SH-SY5Y (cell line): ENCODE results near the gene LCE5A.

Experiments
- GATA2 ChIP-seq: IDR thresholded peaks from 2 replicates; pipeline ENCODE4 v1.6.1; 2011; ENCODE audit warnings: mild to moderate bottlenecking, low read depth, low read length
- GATA3 ChIP-seq: IDR thresholded peaks from 2 replicates; pipeline ENCODE4 v1.6.1; 2011; ENCODE audit warnings: low read depth, mild to moderate bottlenecking, low read length, moderate library complexity

DNA sequence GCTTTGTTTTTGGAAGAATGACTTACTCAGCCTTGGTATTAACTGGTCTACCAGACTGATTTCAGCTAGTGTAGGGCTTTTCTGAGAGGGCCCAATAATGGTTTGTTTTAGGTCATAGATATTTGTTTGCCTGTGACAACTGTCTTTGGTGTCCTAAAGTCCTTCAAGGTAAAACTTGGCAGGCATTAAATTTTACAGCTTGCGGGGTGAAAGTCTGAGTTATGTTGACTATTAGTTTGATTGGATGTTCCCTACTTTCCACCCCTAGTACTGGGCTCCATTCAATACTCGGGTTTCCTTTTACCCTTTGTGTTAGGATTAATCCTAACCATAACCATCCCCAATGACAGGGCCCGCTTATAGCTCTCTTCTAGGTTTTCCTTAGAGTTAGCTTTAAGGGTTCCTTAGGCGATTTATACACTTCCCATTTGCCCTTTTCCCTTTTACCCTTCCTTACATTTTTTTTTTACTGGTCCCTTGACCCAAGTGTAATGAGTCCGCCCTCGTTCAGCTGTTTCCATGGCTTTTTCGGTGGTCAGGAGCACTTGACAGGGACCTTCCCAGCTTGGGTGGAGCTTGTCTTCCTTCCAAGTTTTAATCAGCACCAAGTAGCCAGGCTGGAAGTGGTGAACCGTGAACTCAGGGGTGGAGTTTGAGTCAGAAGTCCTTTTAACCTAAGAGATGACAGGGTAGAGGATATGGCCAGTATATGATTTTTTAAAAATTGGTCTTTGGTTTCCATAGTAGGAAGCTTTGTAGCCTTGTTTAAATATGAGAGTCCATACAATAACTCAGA is 28.5 kb upstream of the LCE5A start:
- TF ChIP-seq GATA2 (no peak), GATA3 (no peak)
